ENCODE data around the gene PPFIA1.

- no peak for TF ChIP-seq CTCF (IDR thresholded peaks at IDR 0.05; ENCODE audit: poor library complexity)
- TF ChIP-seq EZH2 (IDR thresholded peaks at IDR 0.05; ENCODE audit: borderline replicate concordance), result no peak
These were observed 96.6 kb downstream of the PPFIA1 start for GRCh38 chr11:70367071-70367470.

Measured in hepatocyte (in vitro differentiated cells).